HCT116 (cell line): ENCODE results near the gene RUNX1. TPM values are rescaled to one million over a fixed set of nuclear protein-coding genes. Genes with fewer than 3 reads are reported as not detected.

Experiments used
- ATAC-seq: fragments of 200-7000 bp; cut with Tn5 transposase; 2 replicates; pipeline ENCODE4 v1.9.1; 2020; ENCODE audit warnings: mild to moderate bottlenecking, moderate library complexity
- BruUV-seq: library from RNA; stranded (reverse); fragments of 400-500 nt; replicated peaks from 2 replicates; lab custom pipeline; 2021; lab: Mats Ljungman, UMichigan
- CTCF ChIA-PET: fragments of 300-600 bp; sonication (Branson Sonifier 250); formaldehyde crosslinking; loops from one replicate; lab custom pipeline; 2021; ENCODE audit warnings: antibody characterized with exemption; lab: Charles Lee
- POLR2A ChIA-PET: fragments of 300-600, 350-600 bp; sonication (Branson Sonifier 250); formaldehyde crosslinking; loops from one replicate; lab custom pipeline; 2021; ENCODE audit warnings: antibody characterized with exemption; lab: Charles Lee
- RAD21 ChIA-PET, 2 experiments: fragments of 300-600 bp; sonication (Branson Sonifier 250); formaldehyde crosslinking; loops; one replicate each; lab custom pipeline; 2023; ENCODE audit warnings: low total read pairs in 2 of 2; ENCODE audit not compliant: uncharacterized antibody in 2 of 2, unreplicated experiment in 2 of 2, low non-redundant PET in 1 of 2; lab: Charles Lee
- DNase-seq: peaks from one replicate; pipeline ENCODE4 v3.0.0-alpha.2; 2010; ENCODE audit warnings: low read depth, low spot score
- H2AFZ ChIP-seq: fragments of 200-600 bp; shearing (Covaris generic), sonication (generic); 2 replicates; pipeline ENCODE4 v1.6.1; 2017; ENCODE audit warnings: low read depth, mixed run types, mixed read lengths, antibody characterized with exemption, low read length; ENCODE audit not compliant: poor library complexity, severe bottlenecking
- H3K27ac ChIP-seq: 2 replicates; pipeline ENCODE4 v1.5.1; 2012; ENCODE audit warnings: low read depth, low read length
- H3K27me3 ChIP-seq: fragments of 200-600 bp; sonication (generic); 2 replicates; pipeline ENCODE4 v1.6.1; 2016; ENCODE audit warnings: mixed run types, low read length, mixed read lengths; ENCODE audit not compliant: insufficient read depth
- H3K36me3 ChIP-seq, 2 experiments: fragments of 200-500 bp in 1 of 2; fragments of 200-600 bp in 1 of 2; sonication (Bioruptor generic) in 1 of 2; sonication (generic) in 1 of 2; 2 replicates each; pipeline versions ENCODE4 v1.5.1 to v1.6.1; 2014 to 2016; ENCODE audit warnings: low read length in 2 of 2, inconsistent platforms in 1 of 2, mixed read lengths in 1 of 2, mixed run types in 1 of 2; ENCODE audit not compliant: insufficient read depth in 2 of 2, control insufficient read depth in 1 of 2
- H3K4me1 ChIP-seq, 2 experiments: fragments of 200-600 bp in 1 of 2; sonication (generic) in 1 of 2; 2 replicates each; pipeline versions ENCODE4 v1.5.1 to v1.6.1; 2012 to 2017; ENCODE audit warnings: low read length in 2 of 2, inconsistent platforms in 1 of 2, mild to moderate bottlenecking in 1 of 2, mixed read lengths in 1 of 2, mixed run types in 1 of 2, moderate library complexity in 1 of 2; ENCODE audit not compliant: insufficient read depth in 2 of 2, control insufficient read depth in 1 of 2
- H3K4me2 ChIP-seq: fragments of 200-600 bp; sonication (generic); 2 replicates; pipeline ENCODE4 v1.6.1; 2017; ENCODE audit warnings: mixed run types, low read length, mixed read lengths
- H3K4me3 ChIP-seq, 2 experiments: fragments of 200-600 bp in 1 of 2; sonication (generic) in 1 of 2; replicated peaks in 1 of 2; 2 replicates each; pipeline ENCODE4 v1.5.1; 2011 to 2016; ENCODE audit warnings: low read length in 2 of 2, control low read depth in 1 of 2, low read depth in 1 of 2, mild to moderate bottlenecking in 1 of 2, mixed read lengths in 1 of 2, mixed run types in 1 of 2
- H3K79me2 ChIP-seq: fragments of 200-600 bp; sonication (generic); 2 replicates; pipeline ENCODE4 v1.6.1; 2017; ENCODE audit warnings: mild to moderate bottlenecking, mixed run types, low read length, moderate library complexity, mixed read lengths; ENCODE audit not compliant: insufficient read depth
- H3K9ac ChIP-seq: fragments of 200-600 bp; sonication (generic); 2 replicates; pipeline ENCODE4 v1.6.1; 2016; ENCODE audit warnings: low read length, mixed read lengths
- H3K9me2 ChIP-seq: fragments of 200-600 bp; sonication (generic), shearing (Covaris generic); 2 replicates; pipeline ENCODE4 v1.6.1; 2017; ENCODE audit warnings: mixed run types, mild to moderate bottlenecking, moderate library complexity; ENCODE audit not compliant: insufficient read depth
- H3K9me3 ChIP-seq, 2 experiments: fragments of 200-500 bp in 1 of 2; fragments of 200-600 bp in 1 of 2; sonication (Bioruptor generic) in 1 of 2; sonication (generic) in 1 of 2; 2 replicates each; pipeline ENCODE4 v1.6.1; 2014 to 2017; ENCODE audit warnings: low read length in 2 of 2, mixed read lengths in 2 of 2, inconsistent platforms in 1 of 2, low read depth in 1 of 2, mild to moderate bottlenecking in 1 of 2, mixed run types in 1 of 2, moderate library complexity in 1 of 2; ENCODE audit not compliant: control insufficient read depth in 1 of 2, insufficient read depth in 1 of 2
- H4K20me1 ChIP-seq: fragments of 200-600 bp; sonication (generic), shearing (Covaris generic); 2 replicates; pipeline ENCODE4 v1.6.1; 2017; ENCODE audit warnings: mixed run types, mild to moderate bottlenecking, moderate library complexity; ENCODE audit not compliant: insufficient read depth
- CBX3 ChIP-seq: IDR thresholded peaks from 2 replicates; pipeline ENCODE4 v1.6.1; 2012; ENCODE audit warnings: low read depth
- CEBPB ChIP-seq: IDR thresholded peaks from 2 replicates; pipeline ENCODE4 v1.6.1; 2012; ENCODE audit warnings: low read depth
- EGR1 ChIP-seq: IDR thresholded peaks from 2 replicates; pipeline ENCODE4 v1.6.1; 2012; ENCODE audit warnings: low read depth
- EZH2 ChIP-seq: fragments of 200-600 bp; sonication (generic); IDR thresholded peaks from 2 replicates; pipeline ENCODE4 v1.6.1; 2017; ENCODE audit warnings: antibody characterized with exemption, mixed run types
- EZH2phosphoT487 ChIP-seq: fragments of 200-600 bp; IDR thresholded peaks from 2 replicates; pipeline ENCODE4 v1.6.1; 2018; ENCODE audit warnings: antibody characterized with exemption, borderline replicate concordance
- JUND ChIP-seq: IDR thresholded peaks from 2 replicates; pipeline ENCODE4 v1.6.1; 2012
- POLR2A ChIP-seq: IDR thresholded peaks from 2 replicates; pipeline ENCODE4 v1.7.0; 2011; ENCODE audit warnings: borderline replicate concordance; ENCODE audit not compliant: insufficient read depth, insufficient read length; ENCODE audit errors: extremely low read depth
- RAD21 ChIP-seq: IDR thresholded peaks from 2 replicates; pipeline ENCODE4 v1.6.1; 2012; ENCODE audit warnings: low read depth, mild to moderate bottlenecking
- SIN3A ChIP-seq: IDR thresholded peaks from 2 replicates; pipeline ENCODE4 v1.6.1; 2012; ENCODE audit warnings: low read depth
- SP1 ChIP-seq: IDR thresholded peaks from 2 replicates; pipeline ENCODE4 v1.6.1; 2012; ENCODE audit warnings: low read depth
- SRF ChIP-seq: IDR thresholded peaks from 2 replicates; pipeline ENCODE4 v1.6.1; 2012; ENCODE audit warnings: low read depth
- TCF7L2 ChIP-seq: IDR thresholded peaks from 2 replicates; pipeline ENCODE4 v1.7.0; 2011; ENCODE audit warnings: borderline replicate concordance, inconsistent platforms; ENCODE audit not compliant: insufficient read depth, insufficient read length; ENCODE audit errors: extremely low read depth
- YY1 ChIP-seq: IDR thresholded peaks from 2 replicates; pipeline ENCODE4 v1.6.1; 2011; ENCODE audit warnings: low read length, low read depth, moderate library complexity, mild to moderate bottlenecking; ENCODE audit not compliant: insufficient replicate concordance; ENCODE audit errors: extremely low read depth
- ZFX ChIP-seq: fragments of 450-650 bp; IDR thresholded peaks from 2 replicates; pipeline ENCODE4 v1.6.1; 2017
- intact Hi-C: fragments of 100-400 bp; cut with micrococcal nuclease; formaldehyde crosslinking; loops from 2 replicates; pipeline ENCODE4 v1.10.0; 2022
- total RNA-seq: library from RNA; stranded (reverse); gene quantifications from one replicate; pipeline ENCODE4 v1.2.1, GENCODE V29; 2021; ENCODE audit not compliant: unreplicated experiment
- TF ChIP-seq, protein P1 (sequence below), 3 experiments: fragments of 200-600 bp in 1 of 3; sonication (generic) in 1 of 3; IDR thresholded peaks in 2 of 3; conservative IDR thresholded peaks in 1 of 3; 2 replicates each; pipeline ENCODE4 v1.5.1; 2012 to 2017; ENCODE audit warnings: low read depth in 2 of 3, low read length in 2 of 3, antibody characterized with exemption in 1 of 3, borderline replicate concordance in 1 of 3, control low read depth in 1 of 3, mild to moderate bottlenecking in 1 of 3, mixed read lengths in 1 of 3, mixed run types in 1 of 3, moderate library complexity in 1 of 3; ENCODE audit not compliant: insufficient read depth in 1 of 3
- TF ChIP-seq, protein P2 (sequence below): IDR thresholded peaks from 2 replicates; pipeline ENCODE4 v1.6.1; 2012
- TF ChIP-seq, protein P3 (sequence below): IDR thresholded peaks from 2 replicates; pipeline ENCODE4 v1.6.1; 2012; ENCODE audit warnings: low read depth
- TF ChIP-seq, protein P4 (sequence below): IDR thresholded peaks from 2 replicates; pipeline ENCODE4 v1.6.1; 2012

RUNX1 gene
- total RNA-seq, 1 experiment from 2014 or later, result 33.5 TPM

DNA sequence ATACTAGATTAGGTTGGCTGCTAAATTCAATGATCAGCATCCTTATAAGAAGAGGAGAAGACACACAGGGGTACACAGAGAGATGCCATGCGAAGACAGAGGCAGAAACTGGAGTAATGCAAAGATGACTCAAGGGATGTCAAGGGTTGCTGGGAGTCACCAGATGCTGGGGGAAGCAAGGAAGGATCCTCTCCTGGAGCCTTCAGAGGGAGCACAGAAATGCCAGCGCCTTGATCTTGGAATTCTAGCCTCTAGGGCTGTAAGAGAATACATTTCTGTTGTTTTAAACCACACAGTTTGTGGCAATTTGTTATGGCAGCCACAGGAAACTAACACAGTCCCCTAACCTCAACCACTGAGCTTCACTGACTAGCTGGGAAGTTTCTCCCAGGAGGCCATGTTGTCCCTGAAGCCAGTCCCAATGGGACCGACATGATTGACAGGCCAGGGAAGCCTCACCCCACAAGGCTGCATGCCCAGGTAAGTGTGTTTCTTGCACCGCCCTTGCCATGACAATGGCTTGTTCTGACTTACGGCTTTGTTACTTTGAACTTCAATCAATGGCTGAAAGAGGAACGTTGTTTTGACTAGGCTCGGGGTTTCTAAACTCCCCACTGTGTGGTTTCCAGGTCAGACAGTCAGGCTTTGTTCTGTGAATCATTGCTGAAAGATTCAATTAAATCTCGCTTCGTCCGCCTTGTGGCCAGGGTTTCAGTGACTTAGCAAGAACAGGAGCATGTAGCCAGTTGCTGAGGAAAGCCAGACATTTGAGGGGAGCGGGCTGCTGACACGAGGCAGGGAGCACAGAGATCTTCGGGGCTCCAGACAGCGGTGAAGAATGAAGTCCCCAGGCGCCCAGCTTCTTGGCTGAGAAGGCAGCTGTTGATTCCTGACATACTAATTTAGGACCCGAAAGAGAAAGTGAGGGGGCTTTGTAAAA, 62.3 kb downstream of the RUNX1 start:
- H3K27ac ChIP-seq, result no peak overlapping the region
- ChIA-PET CTCF (no interaction called here), POLR2A (no interaction called here), RAD21 (interaction anchor here in 1 of 2 experiments (0.6 kb wide), 1 partner anchor 18 kb away, joined by 3 read pairs; no protein-coding TSS in a partner anchor)
- H3K36me3 ChIP-seq, result no peaks in the 10 kb centered on the region
- H3K27me3 ChIP-seq, result peaks cover 30% of the 10 kb centered on the region
- H3K79me2 ChIP-seq, result no peaks in the 10 kb centered on the region
- H3K4me2 ChIP-seq, result peak overlapping the region; percentile 56
- peak overlapping the region; percentile 69 for H2AFZ ChIP-seq
- H3K9me3 ChIP-seq, result no peaks in the 10 kb centered on the region
- ATAC-seq, result peak; percentile 93
- H3K9me2 ChIP-seq, result no peaks in the 10 kb centered on the region
- intact Hi-C loops, result loop anchor here (1.0 kb wide), 1 partner anchor 64 kb away; no protein-coding TSS in a partner anchor
- DNase-seq, result peak; percentile 93
- no peak overlapping the region; a peak in 1 of 4 replicates for H3K4me3 ChIP-seq
- no TSS peak for BruUV-seq
- no peaks in the 10 kb centered on the region for H4K20me1 ChIP-seq
- peak overlapping the region; percentile 42 for H3K9ac ChIP-seq
- peaks cover 27 to 40% of the 10 kb centered on the region in 2 experiments for H3K4me1 ChIP-seq
- TF ChIP-seq SP1 (peak; percentile 87), TCF7L2 (no peak), YY1 (peak; percentile 51), SRF (no peak), CBX3 (peak; percentile 66), RAD21 (peak; percentile 22; the same call in 1 of the 2 replicates), EZH2 (no peak), POLR2A (no peak), ZFX (no peak), SIN3A (peak; percentile 54; the same call in 1 of the 2 replicates), EGR1 (no peak), JUND (peak; percentile 80), EZH2phosphoT487 (no peak), CEBPB (peak; percentile 81)
- TF ChIP-seq, protein P1, sequence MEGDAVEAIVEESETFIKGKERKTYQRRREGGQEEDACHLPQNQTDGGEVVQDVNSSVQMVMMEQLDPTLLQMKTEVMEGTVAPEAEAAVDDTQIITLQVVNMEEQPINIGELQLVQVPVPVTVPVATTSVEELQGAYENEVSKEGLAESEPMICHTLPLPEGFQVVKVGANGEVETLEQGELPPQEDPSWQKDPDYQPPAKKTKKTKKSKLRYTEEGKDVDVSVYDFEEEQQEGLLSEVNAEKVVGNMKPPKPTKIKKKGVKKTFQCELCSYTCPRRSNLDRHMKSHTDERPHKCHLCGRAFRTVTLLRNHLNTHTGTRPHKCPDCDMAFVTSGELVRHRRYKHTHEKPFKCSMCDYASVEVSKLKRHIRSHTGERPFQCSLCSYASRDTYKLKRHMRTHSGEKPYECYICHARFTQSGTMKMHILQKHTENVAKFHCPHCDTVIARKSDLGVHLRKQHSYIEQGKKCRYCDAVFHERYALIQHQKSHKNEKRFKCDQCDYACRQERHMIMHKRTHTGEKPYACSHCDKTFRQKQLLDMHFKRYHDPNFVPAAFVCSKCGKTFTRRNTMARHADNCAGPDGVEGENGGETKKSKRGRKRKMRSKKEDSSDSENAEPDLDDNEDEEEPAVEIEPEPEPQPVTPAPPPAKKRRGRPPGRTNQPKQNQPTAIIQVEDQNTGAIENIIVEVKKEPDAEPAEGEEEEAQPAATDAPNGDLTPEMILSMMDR (IDR thresholded peaks at IDR 0.05 in 2 of 3, conservative IDR thresholded peaks at IDR 0.05 in 1 of 3; ENCODE audit: borderline replicate concordance in 1 of 3, insufficient read depth in 1 of 3, low read depth in 2 of 3, low read length in 2 of 3), result 0 out of 6 replicates have a peak, but pooled peaks of 1 of the 3 experiments have one; percentile 10
- TF ChIP-seq, protein P2, sequence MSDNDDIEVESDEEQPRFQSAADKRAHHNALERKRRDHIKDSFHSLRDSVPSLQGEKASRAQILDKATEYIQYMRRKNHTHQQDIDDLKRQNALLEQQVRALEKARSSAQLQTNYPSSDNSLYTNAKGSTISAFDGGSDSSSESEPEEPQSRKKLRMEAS, result peak; percentile 78
- TF ChIP-seq, protein P3, sequence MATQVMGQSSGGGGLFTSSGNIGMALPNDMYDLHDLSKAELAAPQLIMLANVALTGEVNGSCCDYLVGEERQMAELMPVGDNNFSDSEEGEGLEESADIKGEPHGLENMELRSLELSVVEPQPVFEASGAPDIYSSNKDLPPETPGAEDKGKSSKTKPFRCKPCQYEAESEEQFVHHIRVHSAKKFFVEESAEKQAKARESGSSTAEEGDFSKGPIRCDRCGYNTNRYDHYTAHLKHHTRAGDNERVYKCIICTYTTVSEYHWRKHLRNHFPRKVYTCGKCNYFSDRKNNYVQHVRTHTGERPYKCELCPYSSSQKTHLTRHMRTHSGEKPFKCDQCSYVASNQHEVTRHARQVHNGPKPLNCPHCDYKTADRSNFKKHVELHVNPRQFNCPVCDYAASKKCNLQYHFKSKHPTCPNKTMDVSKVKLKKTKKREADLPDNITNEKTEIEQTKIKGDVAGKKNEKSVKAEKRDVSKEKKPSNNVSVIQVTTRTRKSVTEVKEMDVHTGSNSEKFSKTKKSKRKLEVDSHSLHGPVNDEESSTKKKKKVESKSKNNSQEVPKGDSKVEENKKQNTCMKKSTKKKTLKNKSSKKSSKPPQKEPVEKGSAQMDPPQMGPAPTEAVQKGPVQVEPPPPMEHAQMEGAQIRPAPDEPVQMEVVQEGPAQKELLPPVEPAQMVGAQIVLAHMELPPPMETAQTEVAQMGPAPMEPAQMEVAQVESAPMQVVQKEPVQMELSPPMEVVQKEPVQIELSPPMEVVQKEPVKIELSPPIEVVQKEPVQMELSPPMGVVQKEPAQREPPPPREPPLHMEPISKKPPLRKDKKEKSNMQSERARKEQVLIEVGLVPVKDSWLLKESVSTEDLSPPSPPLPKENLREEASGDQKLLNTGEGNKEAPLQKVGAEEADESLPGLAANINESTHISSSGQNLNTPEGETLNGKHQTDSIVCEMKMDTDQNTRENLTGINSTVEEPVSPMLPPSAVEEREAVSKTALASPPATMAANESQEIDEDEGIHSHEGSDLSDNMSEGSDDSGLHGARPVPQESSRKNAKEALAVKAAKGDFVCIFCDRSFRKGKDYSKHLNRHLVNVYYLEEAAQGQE, result no peak
- TF ChIP-seq, protein P4, sequence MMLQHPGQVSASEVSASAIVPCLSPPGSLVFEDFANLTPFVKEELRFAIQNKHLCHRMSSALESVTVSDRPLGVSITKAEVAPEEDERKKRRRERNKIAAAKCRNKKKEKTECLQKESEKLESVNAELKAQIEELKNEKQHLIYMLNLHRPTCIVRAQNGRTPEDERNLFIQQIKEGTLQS, result no peak
